Stomach (tissue), 9 donors: ENCODE results near the gene ZNF385D. TPM values are rescaled to one million over a fixed set of nuclear protein-coding genes. Genes with fewer than 3 reads are reported as not detected.

Source experiments
- DNase-seq, 2 donors: peaks; one replicate each; pipeline versions ENCODE4 v3.0.0 to v3.0.0-alpha.2; 2013 to 2019
- H3K27ac ChIP-seq, 5 donors: fragments of 200-600 bp in 4 of 5; sonication (generic) in 4 of 5; one replicate each; pipeline ENCODE4 v1.5.1; 2013 to 2019; ENCODE audit warnings: mild to moderate bottlenecking in 1 of 5, moderate library complexity in 1 of 5
- H3K27me3 ChIP-seq, 3 donors: fragments of 200-600 bp; sonication (generic); one replicate each; pipeline ENCODE4 v1.5.1; 2017 to 2019; ENCODE audit warnings: mixed run types in 1 of 3
- H3K36me3 ChIP-seq, 4 donors: fragments of 200-600 bp; sonication (generic); 1 replicate in 3 of 4; 2 replicates in 1 of 4; pipeline ENCODE4 v1.5.1; 2016 to 2019
- H3K4me1 ChIP-seq, 4 donors: fragments of 200-600 bp; sonication (generic); one replicate each; pipeline ENCODE4 v1.5.1; 2016 to 2019
- H3K4me3 ChIP-seq, 4 donors: fragments of 200-600 bp; sonication (generic) in 3 of 4; one replicate each; pipeline ENCODE4 v1.5.1; 2016 to 2019; ENCODE audit warnings: mild to moderate bottlenecking in 1 of 4
- H3K9me3 ChIP-seq, 4 donors: fragments of 200-600 bp; sonication (generic); one replicate each; pipeline ENCODE4 v1.5.1; 2016 to 2019
- EP300 ChIP-seq: sonication (generic); formaldehyde crosslinking; IDR thresholded peaks from one replicate; pipeline ENCODE4 v1.6.1; 2017; ENCODE audit warnings: antibody characterized with exemption
- POLR2A ChIP-seq, 4 donors: fragments of 450-650 bp; IDR thresholded peaks; one replicate each; pipeline ENCODE4 v1.6.1; 2016; ENCODE audit warnings: antibody characterized with exemption in 4 of 4, control low read depth in 2 of 4, mild to moderate bottlenecking in 1 of 4, moderate library complexity in 1 of 4
- POLR2AphosphoS5 ChIP-seq, 3 donors: sonication (generic); formaldehyde crosslinking; IDR thresholded peaks; one replicate each; pipeline ENCODE4 v1.6.1; 2016; ENCODE audit warnings: antibody characterized with exemption in 3 of 3
- WGBS, 5 donors: extraction: QIAGEN DNeasy Blood & Tissue Kit in 3 of 5; methylation state at CpG; one replicate each; pipeline versions ENCODE4 v1.1.5 to v1.1.7; 2013 to 2018; 5-methylcytosine and 5-hydroxymethylcytosine counted together
- intact Hi-C: fragments of 100-400 bp; cut with DNase I; formaldehyde crosslinking; loops from one replicate; pipeline ENCODE4 v1.15.1; 2023; ENCODE audit warnings: low total_unique reads
- polyA plus RNA-seq, 3 donors: library from polyadenylated mRNA; stranded (reverse); fragments of 200-250 nt; gene quantifications; one replicate each; pipeline ENCODE4 v1.2.3, GENCODE V29; 2013
- total RNA-seq, 5 donors: library from RNA; depleted of rRNA; stranded (reverse); fragments of >200 nt; gene quantifications; one replicate each; pipeline versions ENCODE4 v1.1.0 to v1.2.3, GENCODE V29; 2014 to 2016
- TF ChIP-seq, protein P1 (sequence below), 7 experiments: fragments of 450-650 bp in 4 of 7; fragments of 200-600 bp in 3 of 7; sonication (generic) in 3 of 7; IDR thresholded peaks; one replicate each; pipeline ENCODE4 v1.5.1; 2016 to 2019; ENCODE audit warnings: antibody characterized with exemption in 7 of 7, control low read depth in 2 of 7, mild to moderate bottlenecking in 1 of 7
- donor health status: healthy with polysubstance abuse.
- donor health status: Bipolar disorder and iron deficiency.
- donor health status: healthy.

The ZNF385D gene
- total and polyA plus RNA-seq, 8 donors: 0.31 to 7.2 (median 0.98) TPM; not detected in 2

DNA sequence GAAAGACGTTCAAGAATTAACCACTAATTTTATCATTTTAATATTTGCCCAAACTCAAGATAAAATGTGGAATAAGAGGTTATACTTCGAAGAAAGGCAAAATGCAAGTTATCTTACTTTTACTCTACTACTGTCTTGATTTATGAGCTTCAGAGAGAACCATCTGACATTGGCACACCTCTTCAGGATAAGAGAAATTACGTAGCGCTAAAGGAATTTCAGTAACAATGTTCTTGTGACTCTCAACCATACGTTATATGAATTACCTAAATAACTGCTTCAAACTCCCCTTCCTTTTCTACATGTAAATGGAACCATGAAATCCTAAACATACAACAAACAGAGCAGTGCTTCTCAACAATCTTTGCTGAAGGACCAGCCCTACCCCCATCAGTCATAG is 96.8 kb downstream of the ZNF385D start:
- intact Hi-C loops: no loop called here
- 63 to 79% (median 75%) methylated on average over 5 of the region's 5 CpGs for WGBS, 5 donors
- H3K27me3 ChIP-seq: no peaks in the 10 kb centered on the region
- TF ChIP-seq EP300 (no peak), POLR2A (IDR thresholded peaks at IDR 0.05) (no peak), POLR2AphosphoS5 (IDR thresholded peaks at IDR 0.05) (no peak)
- TF ChIP-seq, protein P1, sequence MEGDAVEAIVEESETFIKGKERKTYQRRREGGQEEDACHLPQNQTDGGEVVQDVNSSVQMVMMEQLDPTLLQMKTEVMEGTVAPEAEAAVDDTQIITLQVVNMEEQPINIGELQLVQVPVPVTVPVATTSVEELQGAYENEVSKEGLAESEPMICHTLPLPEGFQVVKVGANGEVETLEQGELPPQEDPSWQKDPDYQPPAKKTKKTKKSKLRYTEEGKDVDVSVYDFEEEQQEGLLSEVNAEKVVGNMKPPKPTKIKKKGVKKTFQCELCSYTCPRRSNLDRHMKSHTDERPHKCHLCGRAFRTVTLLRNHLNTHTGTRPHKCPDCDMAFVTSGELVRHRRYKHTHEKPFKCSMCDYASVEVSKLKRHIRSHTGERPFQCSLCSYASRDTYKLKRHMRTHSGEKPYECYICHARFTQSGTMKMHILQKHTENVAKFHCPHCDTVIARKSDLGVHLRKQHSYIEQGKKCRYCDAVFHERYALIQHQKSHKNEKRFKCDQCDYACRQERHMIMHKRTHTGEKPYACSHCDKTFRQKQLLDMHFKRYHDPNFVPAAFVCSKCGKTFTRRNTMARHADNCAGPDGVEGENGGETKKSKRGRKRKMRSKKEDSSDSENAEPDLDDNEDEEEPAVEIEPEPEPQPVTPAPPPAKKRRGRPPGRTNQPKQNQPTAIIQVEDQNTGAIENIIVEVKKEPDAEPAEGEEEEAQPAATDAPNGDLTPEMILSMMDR (IDR thresholded peaks at IDR 0.05): no peak
- no peaks in the 10 kb centered on the region for H3K4me1 ChIP-seq
- H3K27ac ChIP-seq: no peak overlapping the region
- no peaks in the 10 kb centered on the region for H3K9me3 ChIP-seq
- no peak overlapping the region for H3K4me3 ChIP-seq
- no peak for DNase-seq
- H3K36me3 ChIP-seq: no peaks in the 10 kb centered on the region

DNA sequence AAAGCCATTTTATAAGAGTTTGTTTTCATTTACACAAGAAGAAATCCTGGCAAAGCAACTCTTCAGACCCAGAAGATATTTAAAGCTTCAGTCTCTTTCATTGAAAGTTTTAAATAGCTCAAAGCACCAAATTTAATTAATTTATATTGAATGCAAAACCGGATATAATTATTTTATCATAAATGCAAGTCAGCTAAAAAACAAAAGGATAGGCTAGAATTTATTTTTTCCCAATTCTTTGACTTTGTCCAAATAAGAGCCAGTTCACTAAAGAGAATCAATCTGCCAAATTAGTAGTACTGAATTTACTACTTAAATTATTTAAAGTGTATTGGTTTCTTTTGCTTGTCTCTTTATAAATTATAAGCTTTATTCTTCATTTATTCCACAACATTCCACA is 101.5 kb downstream of the ZNF385D start:
- TF ChIP-seq, protein P1 (IDR thresholded peaks at IDR 0.05): no peak
- TF ChIP-seq POLR2A (IDR thresholded peaks at IDR 0.05): no peak
- no peak for TF ChIP-seq POLR2AphosphoS5 (IDR thresholded peaks at IDR 0.05)
- TF ChIP-seq EP300: no peak
- no peaks in the 10 kb centered on the region for H3K9me3 ChIP-seq
- H3K27ac ChIP-seq: no peak overlapping the region
- 67 to 91% (median 84%) methylated on average over 1 of the region's 1 CpG for WGBS, 5 donors
- H3K4me3 ChIP-seq: no peak overlapping the region
- no peaks in the 10 kb centered on the region for H3K27me3 ChIP-seq
- no peak for DNase-seq
- H3K36me3 ChIP-seq: no peaks in the 10 kb centered on the region
- peaks cover 0 to 14% (median 9%) of the 10 kb centered on the region in 4 donors for H3K4me1 ChIP-seq
- intact Hi-C loops: no loop called here

DNA sequence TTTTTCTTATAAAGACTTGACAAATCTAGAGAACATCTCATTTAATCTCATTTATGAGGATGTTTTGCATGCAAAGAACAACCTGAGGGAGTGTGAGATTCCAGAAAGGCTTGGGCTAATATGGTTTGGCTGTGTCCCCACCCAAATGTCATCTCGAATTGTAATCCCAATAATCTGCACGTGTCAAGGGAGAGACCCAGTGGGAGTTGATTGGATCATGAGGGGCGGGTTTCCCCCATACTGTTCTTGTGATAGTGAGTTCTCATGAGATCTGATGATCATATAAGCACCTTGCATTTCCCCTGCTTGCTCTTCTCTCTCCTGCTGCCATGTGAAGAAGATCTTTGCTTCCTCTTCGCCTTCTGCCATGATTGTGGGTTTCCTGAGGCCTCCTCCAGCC is 103.0 kb downstream of the ZNF385D start:
- TF ChIP-seq POLR2AphosphoS5 (IDR thresholded peaks at IDR 0.05): no peak
- no peak for TF ChIP-seq EP300
- TF ChIP-seq, protein P1 (IDR thresholded peaks at IDR 0.05): no peak
- H3K36me3 ChIP-seq: no peaks in the 10 kb centered on the region
- H3K27me3 ChIP-seq: no peaks in the 10 kb centered on the region
- intact Hi-C loops: no loop called here
- WGBS, 5 donors: 70 to 80% (median 78%) methylated on average over 4 of the region's 4 CpGs
- no peak for DNase-seq
- no peaks in the 10 kb centered on the region for H3K9me3 ChIP-seq
- H3K4me1 ChIP-seq: peaks cover 0 to 22% (median 11%) of the 10 kb centered on the region in 4 donors
- H3K4me3 ChIP-seq: no peak overlapping the region
- no peak overlapping the region for H3K27ac ChIP-seq

DNA sequence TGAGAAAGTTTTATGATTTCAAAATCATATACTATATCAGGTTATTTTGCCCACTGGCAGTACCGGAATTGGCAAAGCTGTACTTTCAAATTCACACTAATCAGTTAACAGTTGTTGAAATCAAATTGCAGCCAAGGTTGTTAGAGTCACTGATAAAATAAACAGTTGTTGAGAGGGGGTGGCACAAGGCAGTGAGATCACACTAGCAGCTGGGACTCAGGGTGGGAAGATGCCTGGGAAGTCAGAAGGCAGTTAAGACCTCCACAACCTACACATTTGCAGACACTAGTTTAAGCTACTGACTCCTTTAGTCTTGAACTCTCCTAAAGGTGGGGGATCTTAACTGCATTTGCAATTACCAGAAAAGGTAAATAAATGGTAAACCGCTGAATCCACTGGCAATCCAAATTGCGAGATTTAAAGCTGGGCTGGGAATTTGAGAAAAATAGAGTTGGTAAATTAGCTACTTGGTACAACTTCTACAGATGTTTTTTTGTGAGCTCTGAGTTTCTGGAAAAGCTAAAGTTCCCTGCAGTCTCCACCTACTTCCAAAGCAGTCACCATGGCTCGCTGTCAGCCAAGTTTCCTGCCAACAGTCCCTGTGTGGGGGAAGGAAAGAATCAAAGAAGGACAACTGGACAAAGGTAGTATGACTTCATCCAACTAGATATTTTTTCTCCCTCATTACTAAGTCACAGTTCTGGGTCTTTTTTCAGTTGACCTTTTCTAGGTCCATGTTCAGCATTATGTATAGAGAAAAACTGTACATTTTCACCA is 105.7 kb downstream of the ZNF385D start:
- Histone ChIP-seq H3K4me3 (no peak overlapping the region), H3K9me3 (no peaks in the 10 kb centered on the region), H3K27me3 (no peaks in the 10 kb centered on the region), H3K36me3 (no peaks in the 10 kb centered on the region), H3K27ac (peak overlapping the region in 4 of 5 donors; percentile 43 to 68 (median 50)), H3K4me1 (peaks cover 0 to 22% (median 11%) of the 10 kb centered on the region in 4 donors)
- TF ChIP-seq EP300 (no peak), POLR2AphosphoS5 (IDR thresholded peaks at IDR 0.05) (no peak), POLR2A (IDR thresholded peaks at IDR 0.05) (no peak)
- TF ChIP-seq, protein P1 (IDR thresholded peaks at IDR 0.05): no peak
- DNase-seq: peak; percentile 42 to 44
- intact Hi-C loops: no loop called here
- 28 to 37% (median 31%) methylated on average over 4 of the region's 4 CpGs for WGBS, 5 donors
